GM23248 (cell line): ENCODE measurements around the gene C16orf78. TPM values are rescaled to one million over a fixed set of nuclear protein-coding genes. Genes with fewer than 3 reads are reported as not detected.

Source experiments
- DNase-seq: peaks from one replicate; pipeline ENCODE4 v3.0.0-alpha.2; 2015
- H2AFZ ChIP-seq: fragments of 200-600 bp; sonication (generic); 2 replicates; pipeline ENCODE4 v1.6.1; 2016; ENCODE audit warnings: antibody characterized with exemption
- H3F3A ChIP-seq: fragments of 200-600 bp; sonication (generic); 2 replicates; pipeline ENCODE4 v1.6.1; 2016; ENCODE audit warnings: mild to moderate bottlenecking, antibody characterized with exemption, mixed run types; ENCODE audit not compliant: insufficient read depth
- H3K27ac ChIP-seq: fragments of 200-600 bp; sonication (generic); 2 replicates; pipeline ENCODE4 v1.5.1; 2016; ENCODE audit warnings: mild to moderate bottlenecking
- H3K27me3 ChIP-seq: fragments of 200-600 bp; sonication (generic); replicated peaks from 2 replicates; pipeline ENCODE4 v1.6.1; 2016; ENCODE audit warnings: mild to moderate bottlenecking; ENCODE audit not compliant: insufficient read depth
- H3K36me3 ChIP-seq: fragments of 200-600 bp; sonication (generic); 2 replicates; pipeline ENCODE4 v1.6.1; 2016; ENCODE audit warnings: low read depth, mild to moderate bottlenecking
- H3K4me1 ChIP-seq: fragments of 200-600 bp; sonication (generic); 2 replicates; pipeline ENCODE4 v1.6.1; 2016; ENCODE audit warnings: mild to moderate bottlenecking; ENCODE audit not compliant: insufficient read depth
- H3K4me2 ChIP-seq: fragments of 200-600 bp; sonication (generic); one replicate; pipeline ENCODE4 v1.6.1; 2016; ENCODE audit warnings: mild to moderate bottlenecking; ENCODE audit not compliant: unreplicated experiment
- H3K4me3 ChIP-seq: fragments of 200-600 bp; sonication (generic); 2 replicates; pipeline ENCODE4 v1.5.1; 2016; ENCODE audit warnings: mild to moderate bottlenecking
- H3K79me2 ChIP-seq: fragments of 200-600 bp; sonication (generic); 2 replicates; pipeline ENCODE4 v1.6.1; 2016; ENCODE audit warnings: mild to moderate bottlenecking; ENCODE audit not compliant: insufficient read depth
- H3K9ac ChIP-seq: fragments of 200-600 bp; sonication (generic); 2 replicates; pipeline ENCODE4 v1.6.1; 2016; ENCODE audit warnings: mild to moderate bottlenecking
- H3K9me2 ChIP-seq: fragments of 200-600 bp; sonication (generic); 2 replicates; pipeline ENCODE4 v1.6.1; 2016; ENCODE audit warnings: mixed run types, mild to moderate bottlenecking, moderate library complexity; ENCODE audit not compliant: insufficient read depth
- H3K9me3 ChIP-seq: fragments of 200-600 bp; sonication (generic); one replicate; pipeline ENCODE4 v1.6.1; 2017; ENCODE audit warnings: low read depth
- H4K20me1 ChIP-seq: fragments of 200-600 bp; sonication (generic); 2 replicates; pipeline ENCODE4 v1.6.0; 2016; ENCODE audit not compliant: insufficient read depth
- EZH2 ChIP-seq: fragments of 200-600 bp; sonication (generic); IDR thresholded peaks from 2 replicates; pipeline ENCODE4 v1.6.1; 2018; ENCODE audit warnings: antibody characterized with exemption, mild to moderate bottlenecking; ENCODE audit not compliant: insufficient read depth, poor library complexity, severe bottlenecking
- EZH2phosphoT487 ChIP-seq: fragments of 200-600 bp; sonication (generic); IDR thresholded peaks from 2 replicates; pipeline ENCODE4 v1.6.1; 2018; ENCODE audit warnings: antibody characterized with exemption, moderate library complexity, mild to moderate bottlenecking, low read depth; ENCODE audit not compliant: insufficient read depth
- WGBS, 2 experiments: methylation state at CpG; one replicate each; pipeline ENCODE4 v1.1.6; 2015 to 2017; ENCODE audit warnings: low lambda C conversion rate in 2 of 2, low coverage in 1 of 2; ENCODE audit errors: missing lambda C conversion rate in 2 of 2; 5-methylcytosine and 5-hydroxymethylcytosine counted together
- in situ Hi-C: fragments of 300-500 bp; cut with MboI; formaldehyde crosslinking; loops from 2 replicates; pipeline ENCODE4 v1.15.0; 2020
- polyA plus RNA-seq: library from polyadenylated mRNA; unstranded; fragments of >200 nt; fragmentation: Nextera tagmentation; extraction: Ambion mirVana; gene quantifications from 2 replicates; pipeline ENCODE4 v1.2.1, GENCODE V29; 2016
- total RNA-seq: library from RNA; depleted of rRNA; stranded (reverse); fragments of >200 nt; shearing (Covaris generic); gene quantifications from 2 replicates; pipeline ENCODE4 v1.2.3, GENCODE V29; 2014

C16orf78 gene
- total and polyA plus RNA-seq, 2 experiments from 2014 or later: not detected

GRCh38 chr16:49431040-49431439 lies 57.4 kb downstream of the C16orf78 start:
- TF ChIP-seq EZH2 (no peak), EZH2phosphoT487 (no peak)
- H3K9ac ChIP-seq: no peak overlapping the region

DNA sequence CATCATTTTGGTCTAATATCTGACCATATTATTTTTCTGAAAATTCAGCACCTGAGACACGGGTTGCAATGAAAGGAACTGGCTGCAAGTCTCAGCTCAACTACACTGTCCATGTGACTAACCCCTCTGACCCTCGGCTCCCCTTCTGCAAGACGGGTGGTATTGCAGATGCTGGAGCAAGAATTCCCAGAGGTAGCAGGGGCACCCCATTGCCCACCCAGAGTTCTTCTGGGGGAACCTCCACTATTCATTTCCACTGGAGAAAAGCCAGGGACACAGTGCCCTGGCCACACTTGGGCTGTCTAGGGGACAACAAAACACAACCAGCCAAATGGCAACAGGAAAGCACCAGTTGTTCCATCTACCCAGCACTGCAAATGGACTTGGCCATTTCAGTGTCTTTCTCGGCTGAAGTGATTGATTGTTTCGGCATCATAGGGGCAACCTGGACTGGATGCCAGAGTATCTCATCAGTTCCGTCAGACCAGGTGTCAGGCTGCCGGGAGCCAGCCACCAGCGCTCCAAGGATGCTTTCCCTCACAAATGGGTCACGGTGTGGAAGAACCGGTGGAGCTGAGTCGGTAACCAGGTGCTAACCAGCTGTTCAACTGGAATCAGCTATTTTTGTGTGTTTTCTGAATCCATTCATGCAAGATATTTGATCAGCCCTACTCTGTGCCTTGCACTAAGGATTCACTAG lies 58.1 kb downstream of the C16orf78 start:
- H3K79me2 ChIP-seq: no peaks in the 10 kb centered on the region
- in situ Hi-C loops: no loop called here
- no peak overlapping the region for H3K27ac ChIP-seq
- H3K36me3 ChIP-seq: no peaks in the 10 kb centered on the region
- H3K9me3 ChIP-seq: no peaks in the 10 kb centered on the region
- no peak for DNase-seq
- no peaks in the 10 kb centered on the region for H3K9me2 ChIP-seq
- TF ChIP-seq EZH2: no peak
- TF ChIP-seq EZH2phosphoT487: no peak
- H3K4me2 ChIP-seq: no peak overlapping the region
- no peaks in the 10 kb centered on the region for H3K27me3 ChIP-seq
- no peaks in the 10 kb centered on the region for H4K20me1 ChIP-seq
- no peak overlapping the region for H3K9ac ChIP-seq
- H3K4me1 ChIP-seq: no peaks in the 10 kb centered on the region
- no peak overlapping the region for H3K4me3 ChIP-seq
- H3F3A ChIP-seq: no peaks in the 10 kb centered on the region
- 33 to 35% methylated on average over 11 of the region's 11 CpGs for WGBS, 2 experiments
- H2AFZ ChIP-seq: no peak overlapping the region

More at GRCh38 chr16:49431040-49431439, 57.4 kb downstream of the C16orf78 start:
- no peaks in the 10 kb centered on the region for H3K4me1 ChIP-seq
- H3K27ac ChIP-seq: no peak overlapping the region
- H3K4me3 ChIP-seq: no peak overlapping the region
- in situ Hi-C loops: no loop called here
- H3K4me2 ChIP-seq: no peak overlapping the region
- no peaks in the 10 kb centered on the region for H3K9me2 ChIP-seq
- H3F3A ChIP-seq: no peaks in the 10 kb centered on the region
- WGBS, 2 experiments: 41 to 47% methylated on average over 9 of the region's 9 CpGs
- H3K9me3 ChIP-seq: no peaks in the 10 kb centered on the region
- H3K79me2 ChIP-seq: no peaks in the 10 kb centered on the region
- H3K36me3 ChIP-seq: no peaks in the 10 kb centered on the region
- no peaks in the 10 kb centered on the region for H4K20me1 ChIP-seq
- no peak overlapping the region for H2AFZ ChIP-seq
- no peak for DNase-seq
- no peaks in the 10 kb centered on the region for H3K27me3 ChIP-seq

GRCh38 chr16:49434733-49435132 lies 61.1 kb downstream of the C16orf78 start:
- H3K4me2 ChIP-seq: no peak overlapping the region
- no peak overlapping the region for H3K27ac ChIP-seq
- no peak overlapping the region for H3K4me3 ChIP-seq
- H3F3A ChIP-seq: no peaks in the 10 kb centered on the region
- H3K9me2 ChIP-seq: no peaks in the 10 kb centered on the region
- no peaks in the 10 kb centered on the region for H4K20me1 ChIP-seq
- H2AFZ ChIP-seq: no peak overlapping the region
- H3K79me2 ChIP-seq: no peaks in the 10 kb centered on the region
- no peak overlapping the region for H3K9ac ChIP-seq
- no peaks in the 10 kb centered on the region for H3K9me3 ChIP-seq
- no peaks in the 10 kb centered on the region for H3K4me1 ChIP-seq
- TF ChIP-seq EZH2phosphoT487 (no peak), EZH2 (no peak)
- H3K36me3 ChIP-seq: no peaks in the 10 kb centered on the region
- no peak for DNase-seq
- WGBS, 2 experiments: 67 to 74% methylated on average over 6 of the region's 6 CpGs
- H3K27me3 ChIP-seq: no peaks in the 10 kb centered on the region
- in situ Hi-C loops: no loop called here

GRCh38 chr16:49436181-49436580 lies 62.6 kb downstream of the C16orf78 start:
- no peak for TF ChIP-seq EZH2
- no peak for TF ChIP-seq EZH2phosphoT487

GRCh38 chr16:49437344-49437743 lies 63.7 kb downstream of the C16orf78 start:
- Histone ChIP-seq H3K27ac (no peak overlapping the region), H3K79me2 (no peaks in the 10 kb centered on the region), H3K9me3 (no peaks in the 10 kb centered on the region), H3K36me3 (no peaks in the 10 kb centered on the region), H3K9ac (no peak overlapping the region), H3K4me2 (no peak overlapping the region), H3K27me3 (no peaks in the 10 kb centered on the region), H3K4me3 (no peak overlapping the region), H3F3A (no peaks in the 10 kb centered on the region), H3K4me1 (no peaks in the 10 kb centered on the region), H4K20me1 (no peaks in the 10 kb centered on the region), H2AFZ (no peak overlapping the region), H3K9me2 (no peaks in the 10 kb centered on the region)
- whole genome bisulfite sequencing, 2 experiments: 50 to 52% methylated on average over 5 of the region's 5 CpGs
- DNase-seq: no peak
- in situ Hi-C loops: no loop called here
- TF ChIP-seq EZH2 (no peak), EZH2phosphoT487 (no peak)

More at GRCh38 chr16:49436181-49436580, 62.6 kb downstream of the C16orf78 start:
- 32 to 36% methylated on average over 7 of the region's 7 CpGs for WGBS, 2 experiments
- H3K9me3 ChIP-seq: no peaks in the 10 kb centered on the region
- H3K4me2 ChIP-seq: no peak overlapping the region
- no peaks in the 10 kb centered on the region for H4K20me1 ChIP-seq
- H3K4me1 ChIP-seq: no peaks in the 10 kb centered on the region
- no peaks in the 10 kb centered on the region for H3K79me2 ChIP-seq
- no peak overlapping the region for H3K9ac ChIP-seq
- no peaks in the 10 kb centered on the region for H3K36me3 ChIP-seq
- H3K27ac ChIP-seq: no peak overlapping the region
- H3F3A ChIP-seq: no peaks in the 10 kb centered on the region
- no peaks in the 10 kb centered on the region for H3K9me2 ChIP-seq
- H3K4me3 ChIP-seq: no peak overlapping the region
- no peaks in the 10 kb centered on the region for H3K27me3 ChIP-seq
- DNase-seq: no peak
- H2AFZ ChIP-seq: no peak overlapping the region
- in situ Hi-C loops: no loop called here
